Smooth muscle cell (in vitro differentiated cells): ENCODE measurements around the gene PGAP6. TPM values are rescaled to one million over a fixed set of nuclear protein-coding genes. Genes with fewer than 3 reads are reported as not detected.

ENCODE experiments used
- DNase-seq: peaks from one replicate; lab custom pipeline; 2025; ENCODE audit not compliant: unreplicated experiment; lab: John Stamatoyannopoulos, UW
- H2AFZ ChIP-seq: fragments of 200-600 bp; sonication (generic); 2 replicates; pipeline ENCODE4 v1.6.0; 2016; ENCODE audit warnings: antibody characterized with exemption, low read depth, mild to moderate bottlenecking
- H3F3A ChIP-seq: fragments of 200-600 bp; sonication (generic); 2 replicates; pipeline ENCODE4 v1.6.0; 2017; ENCODE audit warnings: antibody characterized with exemption, low read depth
- H3K27ac ChIP-seq: fragments of 200-600 bp; sonication (generic); 2 replicates; pipeline ENCODE4 v1.5.1; 2016; ENCODE audit warnings: low read depth, mild to moderate bottlenecking
- H3K27me3 ChIP-seq: fragments of 200-600 bp; sonication (generic); 2 replicates; pipeline ENCODE4 v1.6.1; 2016; ENCODE audit warnings: low read depth, mild to moderate bottlenecking
- H3K36me3 ChIP-seq: fragments of 200-600 bp; sonication (generic); 2 replicates; pipeline ENCODE4 v1.5.1; 2016; ENCODE audit warnings: low read depth
- H3K4me1 ChIP-seq: fragments of 200-600 bp; sonication (generic); 2 replicates; pipeline ENCODE4 v1.5.1; 2016; ENCODE audit warnings: low read depth
- H3K4me2 ChIP-seq: fragments of 200-600 bp; sonication (generic); 2 replicates; pipeline ENCODE4 v1.6.0; 2016; ENCODE audit warnings: mild to moderate bottlenecking
- H3K4me3 ChIP-seq: fragments of 200-600 bp; sonication (generic); 2 replicates; pipeline ENCODE4 v1.5.1; 2016; ENCODE audit warnings: mild to moderate bottlenecking
- H3K79me2 ChIP-seq: fragments of 200-600 bp; sonication (generic); 2 replicates; pipeline ENCODE4 v1.6.0; 2016; ENCODE audit warnings: low read depth, mild to moderate bottlenecking
- H3K9ac ChIP-seq: fragments of 200-600 bp; sonication (generic); 2 replicates; pipeline ENCODE4 v1.6.0; 2016; ENCODE audit warnings: low read depth
- H3K9me3 ChIP-seq: fragments of 200-600 bp; sonication (generic); replicated peaks from 2 replicates; pipeline ENCODE4 v1.5.1; 2016; ENCODE audit warnings: low read depth
- H4K20me1 ChIP-seq: fragments of 200-600 bp; sonication (generic); 2 replicates; pipeline ENCODE4 v1.6.0; 2016; ENCODE audit warnings: low read depth
- WGBS: methylation state at CpG from one replicate; pipeline ENCODE4 v1.1.7; 2016; ENCODE audit warnings: low lambda C conversion rate; 5-methylcytosine and 5-hydroxymethylcytosine counted together
- polyA plus RNA-seq: library from polyadenylated mRNA; unstranded; fragments of >200 nt; fragmentation: Nextera tagmentation; extraction: Ambion mirVana; gene quantifications from 2 replicates; pipeline ENCODE4 v1.2.1, GENCODE V29; 2016
- total RNA-seq: library from RNA; depleted of rRNA; stranded (reverse); fragments of >200 nt; gene quantifications from 2 replicates; pipeline ENCODE4 v1.2.3, GENCODE V29; 2014
- TF ChIP-seq, protein P1 (sequence below): fragments of 200-600 bp; sonication (generic); IDR thresholded peaks from 2 replicates; pipeline ENCODE4 v1.5.1; 2017; ENCODE audit warnings: borderline replicate concordance, mild to moderate bottlenecking, antibody characterized with exemption; ENCODE audit not compliant: insufficient read depth, poor library complexity, severe bottlenecking

Gene PGAP6
- total and polyA plus RNA-seq, 2 experiments from 2014 or later = 57.1 to 80.0 TPM

DNA sequence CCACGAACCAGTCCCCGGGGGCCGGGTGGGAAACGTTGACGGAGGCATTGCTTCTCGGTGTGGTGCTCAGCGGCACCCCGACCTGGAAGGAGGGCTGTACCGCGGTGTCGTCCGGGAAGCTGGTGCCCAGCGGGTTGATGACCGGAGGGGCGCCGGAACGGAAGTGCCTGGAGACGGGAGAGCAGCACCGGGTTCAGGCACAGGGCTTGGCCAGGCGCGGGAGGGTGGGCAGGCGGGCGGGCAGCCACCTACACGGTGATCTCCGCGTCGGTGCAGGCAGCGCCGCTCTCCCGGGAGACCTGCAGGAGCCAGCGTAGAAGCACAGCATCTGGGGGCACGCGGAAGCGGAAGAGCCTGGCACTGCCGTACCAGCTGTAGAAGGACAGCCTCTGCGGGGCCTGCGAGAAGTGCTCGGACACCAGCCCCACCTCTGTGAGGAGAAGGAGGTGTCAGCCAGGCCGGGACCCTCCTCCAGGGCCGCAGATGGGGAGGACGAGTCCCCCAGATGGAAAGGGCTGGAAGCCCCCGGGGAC lies 4.3 kb downstream of the PGAP6 start:
- Histone ChIP-seq H4K20me1 (peaks cover 25% of the 10 kb centered on the region), H3K4me1 (no peaks in the 10 kb centered on the region), H2AFZ (no peak overlapping the region), H3K4me3 (no peak overlapping the region), H3K9me3 (no peaks in the 10 kb centered on the region), H3K27me3 (no peaks in the 10 kb centered on the region), H3K9ac (no peak overlapping the region), H3K27ac (no peak overlapping the region), H3K36me3 (no peaks in the 10 kb centered on the region), H3K79me2 (peaks cover 30% of the 10 kb centered on the region), H3K4me2 (no peak overlapping the region), H3F3A (no peaks in the 10 kb centered on the region)
- WGBS = 94% methylated on average over 26 of the region's 42 CpGs
- TF ChIP-seq, protein P1, sequence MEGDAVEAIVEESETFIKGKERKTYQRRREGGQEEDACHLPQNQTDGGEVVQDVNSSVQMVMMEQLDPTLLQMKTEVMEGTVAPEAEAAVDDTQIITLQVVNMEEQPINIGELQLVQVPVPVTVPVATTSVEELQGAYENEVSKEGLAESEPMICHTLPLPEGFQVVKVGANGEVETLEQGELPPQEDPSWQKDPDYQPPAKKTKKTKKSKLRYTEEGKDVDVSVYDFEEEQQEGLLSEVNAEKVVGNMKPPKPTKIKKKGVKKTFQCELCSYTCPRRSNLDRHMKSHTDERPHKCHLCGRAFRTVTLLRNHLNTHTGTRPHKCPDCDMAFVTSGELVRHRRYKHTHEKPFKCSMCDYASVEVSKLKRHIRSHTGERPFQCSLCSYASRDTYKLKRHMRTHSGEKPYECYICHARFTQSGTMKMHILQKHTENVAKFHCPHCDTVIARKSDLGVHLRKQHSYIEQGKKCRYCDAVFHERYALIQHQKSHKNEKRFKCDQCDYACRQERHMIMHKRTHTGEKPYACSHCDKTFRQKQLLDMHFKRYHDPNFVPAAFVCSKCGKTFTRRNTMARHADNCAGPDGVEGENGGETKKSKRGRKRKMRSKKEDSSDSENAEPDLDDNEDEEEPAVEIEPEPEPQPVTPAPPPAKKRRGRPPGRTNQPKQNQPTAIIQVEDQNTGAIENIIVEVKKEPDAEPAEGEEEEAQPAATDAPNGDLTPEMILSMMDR = no peak
- no peak for DNase-seq

DNA sequence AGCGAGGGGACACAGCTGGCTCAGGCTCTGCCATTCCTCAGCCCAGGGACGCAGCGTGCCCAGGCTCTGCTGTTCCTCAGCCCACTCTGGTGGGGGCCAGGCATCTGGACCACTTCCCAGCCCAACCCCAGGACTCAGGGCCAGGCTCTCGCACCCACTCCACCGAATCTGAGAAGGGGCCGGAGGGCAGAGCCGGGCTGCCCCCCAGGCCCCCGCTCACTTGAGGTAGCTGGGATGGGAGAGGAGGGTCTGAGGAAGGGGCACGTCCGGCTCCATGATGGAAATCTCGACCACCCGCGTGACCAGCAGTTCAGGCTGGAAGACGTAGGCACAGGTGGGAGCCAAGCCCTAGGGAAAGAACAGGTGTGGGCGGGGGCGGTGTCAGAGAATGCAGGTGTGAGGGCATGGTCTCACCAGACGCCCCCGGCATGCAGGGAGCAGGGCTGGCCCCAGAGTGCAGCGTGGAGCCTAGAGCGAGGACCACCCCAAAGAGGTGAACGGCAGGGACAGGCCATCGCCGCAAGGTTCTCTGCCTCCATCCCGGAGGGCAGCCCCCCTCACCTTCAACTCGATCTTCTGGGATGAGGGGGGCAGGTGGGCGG lies 4.9 kb downstream of the PGAP6 start:
- no peak overlapping the region for H2AFZ ChIP-seq
- peaks cover 25% of the 10 kb centered on the region for H4K20me1 ChIP-seq
- H3K4me3 ChIP-seq = no peak overlapping the region
- H3F3A ChIP-seq = no peaks in the 10 kb centered on the region
- no peak for DNase-seq
- 93% methylated on average over 21 of the region's 26 CpGs for WGBS
- no peaks in the 10 kb centered on the region for H3K4me1 ChIP-seq
- TF ChIP-seq, protein P1 = no peak
- H3K4me2 ChIP-seq = no peak overlapping the region
- H3K79me2 ChIP-seq = peaks cover 30% of the 10 kb centered on the region
- no peaks in the 10 kb centered on the region for H3K9me3 ChIP-seq
- no peaks in the 10 kb centered on the region for H3K36me3 ChIP-seq
- H3K9ac ChIP-seq = no peak overlapping the region
- no peaks in the 10 kb centered on the region for H3K27me3 ChIP-seq
- no peak overlapping the region for H3K27ac ChIP-seq

DNA sequence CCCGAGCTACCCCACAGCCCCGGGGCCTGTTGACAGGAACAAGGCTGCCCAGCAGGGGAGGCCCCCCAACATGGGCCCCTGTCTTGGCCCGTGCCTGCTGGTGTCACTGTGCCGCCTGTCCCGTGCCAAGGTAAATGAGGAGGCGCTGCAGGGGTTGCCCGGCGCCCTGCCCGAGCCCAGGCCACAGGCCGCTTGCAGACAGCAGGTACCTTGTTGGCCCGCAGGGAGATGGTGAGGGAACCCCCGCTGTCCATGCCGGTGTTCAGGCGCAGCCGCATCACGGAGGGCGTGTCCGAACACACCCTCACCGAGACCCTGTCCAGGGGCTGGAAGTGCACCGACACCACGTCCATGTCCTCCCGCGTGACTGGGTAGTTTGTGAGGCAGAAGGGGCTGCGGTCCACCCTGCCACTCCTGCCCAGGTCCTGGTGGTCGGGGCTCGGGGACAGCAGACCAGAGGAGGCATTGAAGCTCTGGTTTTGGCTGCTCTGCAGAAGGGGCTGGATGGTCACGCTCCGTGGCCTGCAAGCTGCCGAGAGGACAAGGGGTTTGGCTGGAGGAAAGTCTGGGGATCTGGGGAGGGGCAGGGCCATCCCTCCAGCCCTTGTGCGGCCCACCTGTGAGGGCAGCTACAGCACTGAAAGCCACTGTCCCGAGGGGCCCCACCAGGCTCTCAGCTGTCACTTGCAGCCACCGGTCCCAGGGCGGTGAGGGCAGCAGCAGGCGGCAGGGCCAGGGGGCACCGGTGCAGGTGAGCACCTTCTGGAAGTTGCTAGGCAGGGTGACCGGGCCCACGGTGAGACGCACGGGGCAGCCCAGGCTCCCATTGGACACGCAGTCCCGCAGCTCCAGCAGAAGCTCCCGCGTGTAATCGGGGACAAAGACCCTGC lies 5.6 kb downstream of the PGAP6 start:
- Histone ChIP-seq H3K4me2 (no peak overlapping the region), H3K27me3 (no peaks in the 10 kb centered on the region), H3K79me2 (peaks cover 27% of the 10 kb centered on the region), H3K27ac (no peak overlapping the region), H3K9ac (no peak overlapping the region), H3K9me3 (no peaks in the 10 kb centered on the region), H3K4me3 (no peak overlapping the region), H2AFZ (no peak overlapping the region), H3K36me3 (no peaks in the 10 kb centered on the region), H3F3A (no peaks in the 10 kb centered on the region), H3K4me1 (no peaks in the 10 kb centered on the region), H4K20me1 (peaks cover 25% of the 10 kb centered on the region)
- no peak for DNase-seq
- WGBS = 97% methylated on average over 44 of the region's 44 CpGs
- TF ChIP-seq, protein P1 = no peak
